GM12892 (cell line): ENCODE data around the gene SNRPB.

Experiments used
- POLR2A ChIP-seq: IDR thresholded peaks from 2 replicates; pipeline ENCODE4 v1.6.1; 2011; ENCODE audit warnings: low read depth, low read length, control low read depth
- POLR2AphosphoS5 ChIP-seq: IDR thresholded peaks from 2 replicates; pipeline ENCODE4 v1.6.1; 2011; ENCODE audit warnings: low read depth, low read length, control low read depth
- TAF1 ChIP-seq: IDR thresholded peaks from 2 replicates; pipeline ENCODE4 v1.6.1; 2011; ENCODE audit warnings: low read depth, mild to moderate bottlenecking, control low read depth, low read length, borderline replicate concordance

- TF ChIP-seq POLR2AphosphoS5, result no peak
- no peak for TF ChIP-seq POLR2A
- no peak for TF ChIP-seq TAF1
Observed at GRCh38 chr20:2421247-2421646, 49.3 kb downstream of the SNRPB start.
